K562 (cell line): ENCODE results near the gene COMMD10. TPM values are rescaled to one million over a fixed set of nuclear protein-coding genes. Genes with fewer than 3 reads are reported as not detected.

ENCODE experiments used
- ATAC-seq: fragments of 200-7000 bp; cut with Tn5 transposase; 3 replicates; pipeline ENCODE4 v1.9.1; 2020; ENCODE audit warnings: moderate library complexity
- BruUV-seq: library from RNA; stranded (reverse); fragments of 400-500 nt; replicated peaks from 2 replicates; lab custom pipeline; 2021; lab: Mats Ljungman, UMichigan
- CTCF ChIA-PET: fragments of 300-600 bp; formaldehyde crosslinking; extraction: SDS; loops from one replicate; lab custom pipeline; 2021; ENCODE audit warnings: low intra/inter-chr PET ratio; lab: Yijun Ruan, JAX
- POLR2A ChIA-PET: fragments of 300-600, 350-650 bp; sonication (Branson Sonifier 250); formaldehyde crosslinking; extraction: SDS; loops from one replicate; lab custom pipeline; 2021; ENCODE audit warnings: antibody characterized with exemption, inconsistent platforms; lab: Yijun Ruan, JAX
- DNase-seq, 4 experiments: peaks; one replicate each; pipeline versions ENCODE4 v3.0.0 to v3.0.0-alpha.2; 2011 to 2018; ENCODE audit warnings: low spot score in 3 of 4, mixed read lengths in 3 of 4; ENCODE audit errors: extremely low read depth in 1 of 4
- FAIRE-seq: peaks from 2 replicates; lab custom pipeline; 2011; peaks lifted over from hg19 to GRCh38; lab: Jason Lieb, UNC
- H2AFZ ChIP-seq: 2 replicates; pipeline ENCODE4 v1.6.0; 2011; ENCODE audit warnings: low read depth, low read length, control low read depth, inconsistent platforms
- H3K27ac ChIP-seq: fragments of 200-600 bp; 3 replicates; pipeline ENCODE4 v1.8.0; 2011; ENCODE audit warnings: low read depth, mild to moderate bottlenecking, control low read depth, inconsistent platforms, low read length, moderate library complexity, mixed read lengths; ENCODE audit errors: extremely low read depth
- H3K27me3 ChIP-seq, 2 experiments: fragments of 300-600 bp in 1 of 2; 2 replicates in 1 of 2; 3 replicates in 1 of 2; pipeline versions ENCODE4 v1.6.0 to v1.8.0; 2011; ENCODE audit warnings: inconsistent platforms in 2 of 2, low read length in 2 of 2, mild to moderate bottlenecking in 1 of 2, mixed read lengths in 1 of 2, moderate library complexity in 1 of 2; ENCODE audit not compliant: control insufficient read depth in 2 of 2, insufficient read depth in 2 of 2
- H3K36me3 ChIP-seq: fragments of 300-600 bp; 3 replicates; pipeline ENCODE4 v1.8.0; 2011; ENCODE audit warnings: mild to moderate bottlenecking, low read length, inconsistent platforms; ENCODE audit not compliant: control insufficient read depth, insufficient read depth
- H3K4me1 ChIP-seq, 2 experiments: fragments of 200-600 bp in 1 of 2; replicated peaks in 1 of 2; 2 replicates in 1 of 2; 3 replicates in 1 of 2; pipeline versions ENCODE4 v1.5.1 to v1.8.0; 2011; ENCODE audit warnings: inconsistent platforms in 2 of 2, low read length in 2 of 2, mild to moderate bottlenecking in 1 of 2, mixed read lengths in 1 of 2, moderate library complexity in 1 of 2; ENCODE audit not compliant: control insufficient read depth in 2 of 2, insufficient read depth in 2 of 2
- H3K4me2 ChIP-seq: 2 replicates; pipeline ENCODE4 v1.6.1; 2011; ENCODE audit warnings: low read length, control low read depth, inconsistent platforms, mixed read lengths; ENCODE audit not compliant: insufficient read depth
- H3K4me3 ChIP-seq: fragments of 200-600 bp; sonication (generic), shearing (Covaris generic); 2 replicates; pipeline ENCODE4 v1.5.1; 2016; ENCODE audit warnings: control low read depth, inconsistent platforms
- H3K79me2 ChIP-seq: fragments of 200-600 bp; 3 replicates; pipeline ENCODE4 v1.8.0; 2011; ENCODE audit warnings: low read length, inconsistent platforms; ENCODE audit not compliant: control insufficient read depth, insufficient read depth
- H3K9ac ChIP-seq, 2 experiments: 2 replicates each; pipeline versions ENCODE4 v1.6.0 to v1.6.1; 2011; ENCODE audit warnings: low read depth in 2 of 2, low read length in 2 of 2, control low read depth in 1 of 2, inconsistent platforms in 1 of 2, mild to moderate bottlenecking in 1 of 2, mixed read lengths in 1 of 2; ENCODE audit not compliant: insufficient read depth in 1 of 2
- H3K9me1 ChIP-seq: one replicate; pipeline ENCODE4 v1.6.0; 2011; ENCODE audit warnings: inconsistent platforms, mild to moderate bottlenecking, low read length, moderate library complexity; ENCODE audit not compliant: control insufficient read depth, insufficient read depth
- H3K9me3 ChIP-seq: replicated peaks from 2 replicates; pipeline ENCODE4 v1.5.1; 2011; ENCODE audit warnings: low read depth, low read length, inconsistent platforms; ENCODE audit not compliant: control insufficient read depth, insufficient read depth
- H4K20me1 ChIP-seq: replicated peaks from 2 replicates; pipeline ENCODE4 v1.6.1; 2011; ENCODE audit warnings: low read length, inconsistent platforms, mixed read lengths; ENCODE audit not compliant: control insufficient read depth, insufficient read depth
- EP300 ChIP-seq: IDR thresholded peaks from 2 replicates; pipeline ENCODE4 v1.6.1; 2012; ENCODE audit warnings: low read length, improper control_type of control experiment
- FOSL1 ChIP-seq: fragments of 200-800 bp; sonication (Bioruptor generic); conservative IDR thresholded peaks from 2 replicates; pipeline ENCODE4 v1.6.1; 2016; ENCODE audit warnings: missing genetic modification characterization, missing compliant biosample characterization
- MTA3 ChIP-seq: fragments of 450-650 bp; formaldehyde crosslinking; IDR thresholded peaks from 2 replicates; pipeline ENCODE4 v1.6.1; 2017; ENCODE audit warnings: mild to moderate bottlenecking, borderline replicate concordance
- NCOR1 ChIP-seq: fragments of 450-650 bp; IDR thresholded peaks from 2 replicates; pipeline ENCODE4 v1.6.1; 2016; ENCODE audit warnings: mild to moderate bottlenecking, moderate library complexity
- PHB2 ChIP-seq: fragments of 450-650 bp; IDR thresholded peaks from 2 replicates; pipeline ENCODE4 v1.6.1; 2017; ENCODE audit warnings: low read depth
- RBM25 ChIP-seq: fragments of 200-400 bp; formaldehyde crosslinking; IDR thresholded peaks from 2 replicates; pipeline ENCODE4 v1.6.1; 2018; ENCODE audit warnings: low read length, low read depth, moderate library complexity; ENCODE audit not compliant: severe bottlenecking
- SLC30A9 ChIP-seq: fragments of 250-450 bp; sonication (Bioruptor Pico); IDR thresholded peaks from 2 replicates; pipeline ENCODE4 v1.8.0; 2022; ENCODE audit warnings: mild to moderate bottlenecking, moderate library complexity
- ZFP30 ChIP-seq: fragments of 250-450 bp; sonication (Bioruptor Pico); IDR thresholded peaks from 2 replicates; pipeline ENCODE4 v1.8.0; 2022; ENCODE audit warnings: moderate library complexity, mild to moderate bottlenecking, inconsistent platforms, borderline replicate concordance
- ZNF174 ChIP-seq: fragments of 250-450 bp; sonication (Bioruptor Pico); IDR thresholded peaks from 2 replicates; pipeline ENCODE4 v1.4.0; 2020; ENCODE audit warnings: mild to moderate bottlenecking
- ZNF239 ChIP-seq: fragments of 250-450 bp; sonication (Bioruptor Pico); IDR thresholded peaks from 2 replicates; pipeline ENCODE4 v1.4.0; 2020; ENCODE audit warnings: mild to moderate bottlenecking
- ZNF263 ChIP-seq: sonication (generic); formaldehyde crosslinking; IDR thresholded peaks from 2 replicates; pipeline ENCODE4 v1.8.0; 2022; ENCODE audit warnings: mild to moderate bottlenecking, missing genetic modification reagents, borderline replicate concordance
- ZNF507 ChIP-seq: conservative IDR thresholded peaks from 2 replicates; pipeline ENCODE4 v1.6.1; 2017; ENCODE audit warnings: missing genetic modification characterization, missing compliant biosample characterization
- WGBS: fragments of 100-300 bp; shearing (Covaris generic); methylation state at CpG from one replicate; pipeline ENCODE4 v1.1.6; 2016; ENCODE audit warnings: low coverage, mixed read lengths; ENCODE audit not compliant: insufficient coverage; ENCODE audit errors: missing lambda C conversion rate; 5-methylcytosine and 5-hydroxymethylcytosine counted together
- in situ Hi-C: fragments of 300-500 bp; cut with MboI; formaldehyde crosslinking; loops from 4 replicates; pipeline ENCODE4 v1.15.0; 2018; ENCODE audit warnings: inconsistent platforms, mixed read lengths
- intact Hi-C: fragments of 100-400 bp; cut with micrococcal nuclease; formaldehyde crosslinking; loops from 2 replicates; pipeline ENCODE4 v1.14.2; 2022
- polyA plus RNA-seq, 8 experiments: library from polyadenylated mRNA; depleted of rRNA in 4 of 8; stranded (reverse) in 5 of 8; unstranded in 3 of 8; fragments of >200 nt; fragmentation: Nextera tagmentation in 2 of 8; fragmentation: Illumina TruSeq in 1 of 8; extraction: Ambion mirVana in 2 of 8; extraction: Trizol in 1 of 8; gene quantifications; 2 replicates each; pipeline versions ENCODE4 v1.2.1 to v1.2.3, GENCODE V29; 2011 to 2014; ENCODE audit warnings: inconsistent platforms in 1 of 8, missing spikeins in 1 of 8
- total RNA-seq, 7 experiments: library from RNA; depleted of rRNA in 6 of 7; stranded (reverse); fragments of >200 nt in 6 of 7; fragmentation: Illumina TruSeq in 2 of 7; extraction: Trizol in 2 of 7; gene quantifications; 2 replicates each; pipeline versions ENCODE4 v1.2.1 to v1.2.3, GENCODE V29; 2011 to 2021; ENCODE audit warnings: low replicate concordance in 1 of 7
- TF ChIP-seq, protein P1 (sequence below): sonication (generic); formaldehyde crosslinking; IDR thresholded peaks from 2 replicates; pipeline ENCODE4 v1.8.1; 2023; ENCODE audit warnings: mild to moderate bottlenecking, missing genetic modification reagents

COMMD10 gene
- total and polyA plus RNA-seq, 9 of the 15 experiments (the other 6 are each of a cell fraction or from before 2014, with no cell fraction given): 17.9 to 101 (median 28.0) TPM

- Histone ChIP-seq H4K20me1 (no peaks in the 10 kb centered on the region), H3K4me3 (no peak overlapping the region), H3K9ac (no peak overlapping the region), H3K27me3 (no peaks in the 10 kb centered on the region; a peak in 2 of 5 replicates), H3K36me3 (no peaks in the 10 kb centered on the region), H3K4me1 (no peaks in the 10 kb centered on the region), H3K9me3 (no peaks in the 10 kb centered on the region), H3K79me2 (no peaks in the 10 kb centered on the region), H3K4me2 (no peak overlapping the region), H3K27ac (no peak overlapping the region), H3K9me1 (no peaks in the 10 kb centered on the region), H2AFZ (no peak overlapping the region)
- intact Hi-C loops (loop anchor here (10.0 kb wide), 1 partner anchor 200 kb away; no protein-coding TSS in a partner anchor), in situ Hi-C loops (no loop called here)
- CTCF ChIA-PET: no interaction called here
- DNase-seq (no peak), FAIRE-seq (no peak), ATAC-seq (no peak)
- BruUV-seq: no TSS peak
- TF ChIP-seq PHB2 (no peak), FOSL1 (tag) (peak; percentile 63)
- POLR2A ChIA-PET: no interaction called here
- WGBS: 0% methylated on average over 5 of the region's 5 CpGs
Observed at GRCh38 chr5:116035123-116035522, 49.7 kb upstream of the COMMD10 start.

GRCh38 chr5:116037236-116037822 is 47.5 kb upstream of the COMMD10 start:
- FAIRE-seq (no peak), ATAC-seq (no peak), DNase-seq (no peak)
- Histone ChIP-seq H4K20me1 (no peaks in the 10 kb centered on the region), H3K9ac (no peak overlapping the region), H3K9me3 (no peaks in the 10 kb centered on the region), H2AFZ (no peak overlapping the region), H3K4me3 (no peak overlapping the region), H3K4me1 (no peaks in the 10 kb centered on the region), H3K27me3 (peaks cover 0 to 7% of the 10 kb centered on the region in 2 experiments; a peak in 3 of 5 replicates), H3K9me1 (no peaks in the 10 kb centered on the region), H3K4me2 (no peak overlapping the region), H3K79me2 (no peaks in the 10 kb centered on the region), H3K36me3 (no peaks in the 10 kb centered on the region), H3K27ac (no peak overlapping the region)
- no peak for TF ChIP-seq ZFP30
- TF ChIP-seq ZNF239 (CRISPR knock-in tag): no peak
- no peak for TF ChIP-seq MTA3
- no peak for TF ChIP-seq ZNF174 (CRISPR knock-in tag)
- no peak for TF ChIP-seq EP300
- TF ChIP-seq, protein P1, sequence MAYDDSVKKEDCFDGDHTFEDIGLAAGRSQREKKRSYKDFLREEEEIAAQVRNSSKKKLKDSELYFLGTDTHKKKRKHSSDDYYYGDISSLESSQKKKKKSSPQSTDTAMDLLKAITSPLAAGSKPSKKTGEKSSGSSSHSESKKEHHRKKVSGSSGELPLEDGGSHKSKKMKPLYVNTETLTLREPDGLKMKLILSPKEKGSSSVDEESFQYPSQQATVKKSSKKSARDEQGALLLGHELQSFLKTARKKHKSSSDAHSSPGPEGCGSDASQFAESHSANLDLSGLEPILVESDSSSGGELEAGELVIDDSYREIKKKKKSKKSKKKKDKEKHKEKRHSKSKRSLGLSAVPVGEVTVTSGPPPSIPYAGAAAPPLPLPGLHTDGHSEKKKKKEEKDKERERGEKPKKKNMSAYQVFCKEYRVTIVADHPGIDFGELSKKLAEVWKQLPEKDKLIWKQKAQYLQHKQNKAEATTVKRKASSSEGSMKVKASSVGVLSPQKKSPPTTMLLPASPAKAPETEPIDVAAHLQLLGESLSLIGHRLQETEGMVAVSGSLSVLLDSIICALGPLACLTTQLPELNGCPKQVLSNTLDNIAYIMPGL (CRISPR knock-in tag): no peak
- no peak for TF ChIP-seq FOSL1 (tag)
- TF ChIP-seq ZNF263 (CRISPR knock-in tag): no peak
- no peak for TF ChIP-seq PHB2
- TF ChIP-seq RBM25: no peak
- no peak for TF ChIP-seq NCOR1
- no peak for TF ChIP-seq SLC30A9 (CRISPR knock-in tag)
- TF ChIP-seq ZNF507 (tag): no peak
- ChIA-PET CTCF (no interaction called here), POLR2A (no interaction called here)
- no TSS peak for BruUV-seq
- intact Hi-C loops: loop anchor here (10.0 kb wide), 1 partner anchor 203 kb away; no protein-coding TSS in a partner anchor
- WGBS: 4% methylated on average over 3 of the region's 3 CpGs
- in situ Hi-C loops: no loop called here
